ENCODE results near the gene CHMP4B. TPM values are rescaled to one million over a fixed set of nuclear protein-coding genes. Genes with fewer than 3 reads are reported as not detected.

The CHMP4B gene
- total RNA-seq, 1 donor from 2014 or later = 97.2 TPM

DNA sequence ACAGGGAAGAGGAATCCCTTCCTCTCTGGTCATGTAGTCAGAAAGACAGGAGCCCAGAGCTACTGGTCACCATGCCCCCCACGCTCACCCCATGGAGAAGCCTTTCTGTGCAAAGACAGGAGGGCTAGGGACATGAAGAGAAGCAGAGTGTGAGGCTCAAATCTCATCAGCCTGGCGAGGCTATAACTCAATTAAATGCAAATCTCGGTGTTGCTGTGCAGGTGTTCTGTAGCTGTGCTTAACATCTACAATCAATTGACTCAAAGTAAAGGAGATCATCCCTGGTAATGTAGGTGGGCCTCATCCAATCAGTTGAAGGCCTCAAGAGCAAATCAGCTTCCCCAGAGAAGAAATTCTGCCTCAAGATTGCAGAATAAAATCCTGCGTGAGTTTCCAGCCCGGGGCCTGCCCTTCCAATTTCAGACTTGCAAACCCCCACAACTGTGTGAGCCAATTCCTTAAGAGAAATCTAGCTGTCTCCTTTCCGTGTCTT lies 64.4 kb downstream of the CHMP4B start:
- Mint-ChIP-seq H3K9me3 (peaks cover 15% of the 10 kb centered on the region), H3K27me3 (ENCODE audit: low read depth) (peaks cover 3% of the 10 kb centered on the region), H3K27ac (ENCODE audit: unreplicated experiment) (no peak overlapping the region), H3K4me3 (no peak overlapping the region), H3K36me3 (ENCODE audit: low read depth) (peaks cover 8% of the 10 kb centered on the region), H3K4me1 (peaks cover 7% of the 10 kb centered on the region)
- TF ChIP-seq, protein P1, sequence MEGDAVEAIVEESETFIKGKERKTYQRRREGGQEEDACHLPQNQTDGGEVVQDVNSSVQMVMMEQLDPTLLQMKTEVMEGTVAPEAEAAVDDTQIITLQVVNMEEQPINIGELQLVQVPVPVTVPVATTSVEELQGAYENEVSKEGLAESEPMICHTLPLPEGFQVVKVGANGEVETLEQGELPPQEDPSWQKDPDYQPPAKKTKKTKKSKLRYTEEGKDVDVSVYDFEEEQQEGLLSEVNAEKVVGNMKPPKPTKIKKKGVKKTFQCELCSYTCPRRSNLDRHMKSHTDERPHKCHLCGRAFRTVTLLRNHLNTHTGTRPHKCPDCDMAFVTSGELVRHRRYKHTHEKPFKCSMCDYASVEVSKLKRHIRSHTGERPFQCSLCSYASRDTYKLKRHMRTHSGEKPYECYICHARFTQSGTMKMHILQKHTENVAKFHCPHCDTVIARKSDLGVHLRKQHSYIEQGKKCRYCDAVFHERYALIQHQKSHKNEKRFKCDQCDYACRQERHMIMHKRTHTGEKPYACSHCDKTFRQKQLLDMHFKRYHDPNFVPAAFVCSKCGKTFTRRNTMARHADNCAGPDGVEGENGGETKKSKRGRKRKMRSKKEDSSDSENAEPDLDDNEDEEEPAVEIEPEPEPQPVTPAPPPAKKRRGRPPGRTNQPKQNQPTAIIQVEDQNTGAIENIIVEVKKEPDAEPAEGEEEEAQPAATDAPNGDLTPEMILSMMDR (conservative IDR thresholded peaks at IDR 0.05) = no peak
- DNase-seq (ENCODE audit: low read depth, low spot score) = no peak

DNA sequence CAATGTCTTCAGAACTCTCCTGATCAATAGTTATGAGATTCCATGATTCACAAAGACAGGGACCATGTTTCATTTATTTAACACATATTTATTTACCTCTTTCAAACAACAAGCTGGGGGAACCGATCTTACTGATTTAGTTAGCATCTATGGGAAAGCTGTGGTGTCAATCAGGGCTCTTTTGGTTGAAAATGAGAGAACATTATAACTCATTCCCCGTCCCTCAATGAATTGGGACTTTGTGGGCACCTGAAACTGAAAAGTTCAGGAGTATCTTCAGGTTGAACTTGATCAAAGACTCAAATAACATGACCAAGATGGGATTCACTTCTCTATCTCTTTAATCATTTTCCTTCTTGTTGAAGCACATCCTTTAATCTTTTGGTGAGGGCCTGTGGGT lies 67.4 kb downstream of the CHMP4B start:
- DNase-seq (ENCODE audit: low read depth, low spot score) = no peak
- peaks cover 8% of the 10 kb centered on the region for H3K36me3 Mint-ChIP-seq (ENCODE audit: low read depth)
- H3K9me3 Mint-ChIP-seq = peaks cover 15% of the 10 kb centered on the region
- H3K27ac Mint-ChIP-seq (ENCODE audit: unreplicated experiment) = no peak overlapping the region
- no peaks in the 10 kb centered on the region for H3K4me1 Mint-ChIP-seq
- no peak overlapping the region for H3K4me3 Mint-ChIP-seq
- TF ChIP-seq, protein P1 (conservative IDR thresholded peaks at IDR 0.05) = no peak
- peaks cover 6% of the 10 kb centered on the region for H3K27me3 Mint-ChIP-seq (ENCODE audit: low read depth)

DNA sequence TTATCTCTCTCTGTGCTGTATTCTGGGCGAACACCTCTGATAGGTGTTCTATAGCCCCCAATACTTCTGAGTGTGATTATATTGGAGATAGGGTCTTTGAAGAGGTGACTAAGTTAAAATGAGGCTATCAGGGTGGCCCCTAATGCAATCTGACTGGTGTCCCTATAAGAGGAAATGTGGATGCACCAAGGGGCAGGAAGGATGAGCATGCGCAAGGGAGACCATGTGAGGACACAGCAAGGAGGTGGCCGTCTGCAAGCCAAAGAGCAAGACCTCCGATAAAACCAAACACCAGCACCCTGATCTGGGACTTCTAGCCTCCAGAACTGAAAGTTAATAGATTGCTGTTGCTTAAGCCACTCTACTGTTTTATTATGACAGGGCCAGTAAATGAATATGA lies 69.2 kb downstream of the CHMP4B start:
- no peak overlapping the region for H3K27ac Mint-ChIP-seq (ENCODE audit: unreplicated experiment)

DNA sequence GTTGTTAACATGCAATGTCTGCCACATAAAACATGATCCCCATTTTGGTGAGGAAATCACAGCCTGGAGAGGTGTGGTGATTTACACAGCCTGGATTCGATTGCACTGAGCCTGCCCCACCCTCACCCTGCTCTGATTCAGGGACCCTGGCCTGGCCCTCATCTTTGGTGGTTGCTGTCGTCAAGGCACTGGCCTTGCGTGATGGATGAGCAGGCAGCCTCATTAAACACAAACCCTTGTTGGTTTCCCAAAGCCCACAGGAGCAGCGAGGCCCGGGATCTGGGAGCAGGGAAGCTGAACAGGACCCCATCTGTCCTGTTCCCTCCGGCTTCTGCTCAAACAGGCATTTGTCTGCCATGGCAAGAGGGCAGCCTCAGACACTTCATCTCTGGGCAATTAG lies 70.8 kb downstream of the CHMP4B start:
- Mint-ChIP-seq H3K27ac (ENCODE audit: unreplicated experiment) (no peak overlapping the region), H3K36me3 (ENCODE audit: low read depth) (peaks cover 8% of the 10 kb centered on the region), H3K4me1 (no peaks in the 10 kb centered on the region), H3K9me3 (peaks cover 15% of the 10 kb centered on the region), H3K4me3 (no peak overlapping the region), H3K27me3 (ENCODE audit: low read depth) (peaks cover 6% of the 10 kb centered on the region)
- TF ChIP-seq, protein P1 (conservative IDR thresholded peaks at IDR 0.05) = no peak
- no peak for DNase-seq (ENCODE audit: low read depth, low spot score)

More for the DNA sequence above, 69.2 kb downstream of the CHMP4B start:
- Mint-ChIP-seq H3K4me1 (no peaks in the 10 kb centered on the region), H3K4me3 (no peak overlapping the region), H3K27me3 (ENCODE audit: low read depth) (peaks cover 6% of the 10 kb centered on the region), H3K36me3 (ENCODE audit: low read depth) (peaks cover 8% of the 10 kb centered on the region), H3K9me3 (peaks cover 15% of the 10 kb centered on the region)
- DNase-seq (ENCODE audit: low read depth, low spot score) = no peak
- TF ChIP-seq, protein P1 (conservative IDR thresholded peaks at IDR 0.05) = no peak

DNA sequence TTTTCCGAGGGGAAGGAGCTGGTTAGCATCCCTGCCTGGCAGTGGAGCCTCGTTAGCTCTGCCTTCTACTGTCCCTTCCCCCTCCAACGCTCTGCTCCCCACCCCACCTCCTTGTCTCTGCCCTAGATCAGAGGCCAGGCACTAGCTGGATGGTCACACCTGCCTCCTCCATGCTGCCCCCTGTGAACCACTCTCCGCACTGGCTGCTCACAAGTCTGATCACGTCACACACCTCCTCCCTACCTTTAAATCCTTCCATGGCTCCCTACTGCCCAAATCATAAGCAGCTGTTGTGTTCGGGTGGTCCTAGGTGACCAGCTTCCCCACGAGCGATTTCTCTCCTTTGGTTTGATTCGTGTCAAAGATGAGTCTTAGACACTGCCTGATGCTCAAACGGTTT lies 71.3 kb downstream of the CHMP4B start:
- TF ChIP-seq, protein P1 (conservative IDR thresholded peaks at IDR 0.05) = no peak
- Mint-ChIP-seq H3K27ac (ENCODE audit: unreplicated experiment) (no peak overlapping the region), H3K9me3 (peaks cover 15% of the 10 kb centered on the region), H3K4me3 (no peak overlapping the region), H3K36me3 (ENCODE audit: low read depth) (peaks cover 8% of the 10 kb centered on the region), H3K27me3 (ENCODE audit: low read depth) (peaks cover 6% of the 10 kb centered on the region), H3K4me1 (no peaks in the 10 kb centered on the region)
- DNase-seq (ENCODE audit: low read depth, low spot score) = no peak

Measured in neural crest cell (in vitro differentiated cells).